Mesendoderm (in vitro differentiated cells): ENCODE measurements around the gene PI4KA.

Experiments
- DNase-seq: peaks from one replicate; pipeline ENCODE4 v3.0.0; 2013
- H2AK5ac ChIP-seq: 2 replicates; pipeline ENCODE4 v1.6.1; 2013; ENCODE audit warnings: low read length, inconsistent platforms
- H2BK120ac ChIP-seq: 2 replicates; pipeline ENCODE4 v1.6.1; 2013; ENCODE audit warnings: low read depth, mild to moderate bottlenecking, low read length, moderate library complexity, mixed read lengths
- H2BK15ac ChIP-seq: replicated peaks from 2 replicates; pipeline ENCODE4 v1.6.1; 2013; ENCODE audit warnings: low read depth, mild to moderate bottlenecking, moderate library complexity
- H2BK5ac ChIP-seq: 2 replicates; pipeline ENCODE4 v1.6.1; 2013; ENCODE audit warnings: low read length, inconsistent platforms
- H3K18ac ChIP-seq: 2 replicates; pipeline ENCODE4 v1.6.1; 2013; ENCODE audit warnings: mild to moderate bottlenecking, low read length, mixed read lengths
- H3K23ac ChIP-seq: one replicate; pipeline ENCODE4 v1.6.1; 2013; ENCODE audit warnings: low read length
- H3K27ac ChIP-seq: 2 replicates; pipeline ENCODE4 v1.5.1; 2013; ENCODE audit warnings: low read depth, mild to moderate bottlenecking, inconsistent platforms, low read length, moderate library complexity
- H3K27me3 ChIP-seq: 2 replicates; pipeline ENCODE4 v1.6.1; 2013; ENCODE audit warnings: low read length, control low read depth, mild to moderate bottlenecking, inconsistent platforms; ENCODE audit not compliant: insufficient read depth, poor library complexity
- H3K36me3 ChIP-seq: 2 replicates; pipeline ENCODE4 v1.6.1; 2013; ENCODE audit warnings: low read length, inconsistent platforms; ENCODE audit not compliant: control insufficient read depth, insufficient read depth
- H3K4ac ChIP-seq: one replicate; pipeline ENCODE4 v1.6.1; 2013; ENCODE audit warnings: low read depth, mild to moderate bottlenecking, low read length, moderate library complexity
- H3K4me1 ChIP-seq: 2 replicates; pipeline ENCODE4 v1.6.1; 2013; ENCODE audit warnings: low read depth, low read length, inconsistent platforms; ENCODE audit not compliant: control insufficient read depth
- H3K4me2 ChIP-seq: 2 replicates; pipeline ENCODE4 v1.6.1; 2013; ENCODE audit warnings: low read length
- H3K4me3 ChIP-seq: 2 replicates; pipeline ENCODE4 v1.5.1; 2013; ENCODE audit warnings: mild to moderate bottlenecking, low read length
- H3K56ac ChIP-seq: one replicate; pipeline ENCODE4 v1.6.1; 2013; ENCODE audit warnings: low read length
- H3K79me1 ChIP-seq: 2 replicates; pipeline ENCODE4 v1.6.1; 2013; ENCODE audit warnings: low read length, inconsistent platforms
- H3K79me2 ChIP-seq: 2 replicates; pipeline ENCODE4 v1.6.1; 2013; ENCODE audit warnings: mild to moderate bottlenecking, low read length; ENCODE audit not compliant: control insufficient read depth, insufficient read depth
- H3K9ac ChIP-seq: 2 replicates; pipeline ENCODE4 v1.6.1; 2013; ENCODE audit warnings: low read length, inconsistent platforms
- H4K5ac ChIP-seq: one replicate; pipeline ENCODE4 v1.6.1; 2013; ENCODE audit warnings: low read length
- H4K8ac ChIP-seq: one replicate; pipeline ENCODE4 v1.6.1; 2013; ENCODE audit warnings: low read depth, mild to moderate bottlenecking, control low read depth, low read length, moderate library complexity
- WGBS: extraction: QIAGEN DNeasy Blood & Tissue Kit; methylation state at CpG from one replicate; pipeline ENCODE4 v1.1.7; 2013; ENCODE audit warnings: low lambda C conversion rate, missing lambda C conversion rate; ENCODE audit not compliant: insufficient coverage; ENCODE audit errors: extremely low coverage; 5-methylcytosine and 5-hydroxymethylcytosine counted together

The PI4KA gene

GRCh38 chr22:20785415-20785814, 73.2 kb downstream of the PI4KA start:
- H3K27me3 ChIP-seq, result no peaks in the 10 kb centered on the region
- H3K79me2 ChIP-seq, result no peaks in the 10 kb centered on the region
- H2AK5ac ChIP-seq, result no peak overlapping the region
- H2BK120ac ChIP-seq, result no peak overlapping the region
- peak; percentile 42 for DNase-seq
- no peak overlapping the region for H3K27ac ChIP-seq
- no peaks in the 10 kb centered on the region for H3K36me3 ChIP-seq
- no peak overlapping the region for H3K4me3 ChIP-seq
- H3K4me2 ChIP-seq, result no peak overlapping the region
- WGBS, result no CpG with 5 or more reads among the region's 3 CpGs
- no peaks in the 10 kb centered on the region for H3K79me1 ChIP-seq
- H4K8ac ChIP-seq, result no peak overlapping the region
- no peak overlapping the region for H2BK5ac ChIP-seq
- H3K56ac ChIP-seq, result no peak overlapping the region
- H3K18ac ChIP-seq, result no peak overlapping the region
- H3K4me1 ChIP-seq, result peaks cover 4% of the 10 kb centered on the region
- H2BK15ac ChIP-seq, result no peak overlapping the region
- no peak overlapping the region for H3K9ac ChIP-seq
- H3K4ac ChIP-seq, result no peak overlapping the region
- no peak overlapping the region for H4K5ac ChIP-seq
- H3K23ac ChIP-seq, result no peak overlapping the region

- H3K27me3 ChIP-seq, result no peaks in the 10 kb centered on the region
- H3K9ac ChIP-seq, result no peak overlapping the region
- no peak overlapping the region for H3K27ac ChIP-seq
- no peak overlapping the region for H4K5ac ChIP-seq
- no peak overlapping the region for H3K23ac ChIP-seq
- no peaks in the 10 kb centered on the region for H3K79me1 ChIP-seq
- no peak overlapping the region for H4K8ac ChIP-seq
- DNase-seq, result peak; percentile 83
- no peaks in the 10 kb centered on the region for H3K79me2 ChIP-seq
- peaks cover 4% of the 10 kb centered on the region for H3K4me1 ChIP-seq
- H2BK5ac ChIP-seq, result no peak overlapping the region
- no peak overlapping the region for H2BK120ac ChIP-seq
- no peak overlapping the region for H2AK5ac ChIP-seq
- no peak overlapping the region for H3K4ac ChIP-seq
- no peak overlapping the region for H3K4me2 ChIP-seq
- H3K4me3 ChIP-seq, result no peak overlapping the region
- WGBS, result no CpG with 5 or more reads among the region's 14 CpGs
- H3K56ac ChIP-seq, result peak overlapping the region; percentile 31
- H3K18ac ChIP-seq, result no peak overlapping the region
- H2BK15ac ChIP-seq, result no peak overlapping the region
- H3K36me3 ChIP-seq, result no peaks in the 10 kb centered on the region
Observed at GRCh38 chr22:20783844-20784723, 74.5 kb downstream of the PI4KA start.

- no CpG with 5 or more reads among the region's 3 CpGs for WGBS
- DNase-seq, result no peak
- Histone ChIP-seq H3K36me3 (no peaks in the 10 kb centered on the region), H3K56ac (no peak overlapping the region), H2BK15ac (no peak overlapping the region), H2BK120ac (no peak overlapping the region), H3K4me1 (peaks cover 4% of the 10 kb centered on the region), H3K9ac (no peak overlapping the region), H3K79me1 (no peaks in the 10 kb centered on the region), H4K5ac (no peak overlapping the region), H3K4ac (no peak overlapping the region), H3K27ac (no peak overlapping the region), H3K23ac (no peak overlapping the region), H3K4me3 (no peak overlapping the region), H2AK5ac (no peak overlapping the region), H3K18ac (no peak overlapping the region), H2BK5ac (no peak overlapping the region), H3K4me2 (no peak overlapping the region), H3K79me2 (no peaks in the 10 kb centered on the region), H3K27me3 (no peaks in the 10 kb centered on the region), H4K8ac (no peak overlapping the region)
Observed at GRCh38 chr22:20783300-20783673, 75.3 kb downstream of the PI4KA start.

- Histone ChIP-seq H3K4me3 (no peak overlapping the region), H3K36me3 (no peaks in the 10 kb centered on the region)
- no peak for DNase-seq
Observed at GRCh38 chr22:20782596-20783299, 75.9 kb downstream of the PI4KA start.

GRCh38 chr22:20782083-20782482, 76.5 kb downstream of the PI4KA start:
- Histone ChIP-seq H3K23ac (no peak overlapping the region), H3K18ac (no peak overlapping the region), H4K5ac (no peak overlapping the region), H4K8ac (no peak overlapping the region), H3K4me3 (no peak overlapping the region), H3K36me3 (no peaks in the 10 kb centered on the region), H3K9ac (no peak overlapping the region), H3K27ac (no peak overlapping the region), H2BK5ac (no peak overlapping the region), H2AK5ac (no peak overlapping the region), H3K79me1 (no peaks in the 10 kb centered on the region), H3K4ac (no peak overlapping the region), H3K4me2 (no peak overlapping the region), H3K27me3 (no peaks in the 10 kb centered on the region), H3K4me1 (peaks cover 4% of the 10 kb centered on the region), H2BK15ac (no peak overlapping the region), H3K79me2 (no peaks in the 10 kb centered on the region), H2BK120ac (no peak overlapping the region), H3K56ac (no peak overlapping the region)
- DNase-seq, result no peak
- no CpG with 5 or more reads among the region's 4 CpGs for WGBS

More at GRCh38 chr22:20782596-20783299, 75.9 kb downstream of the PI4KA start:
- H4K8ac ChIP-seq, result no peak overlapping the region
- no peak overlapping the region for H2BK120ac ChIP-seq
- H3K27ac ChIP-seq, result no peak overlapping the region
- H3K79me2 ChIP-seq, result no peaks in the 10 kb centered on the region
- no peaks in the 10 kb centered on the region for H3K27me3 ChIP-seq
- H2BK5ac ChIP-seq, result no peak overlapping the region
- no peak overlapping the region for H3K4ac ChIP-seq
- no peak overlapping the region for H3K56ac ChIP-seq
- no peaks in the 10 kb centered on the region for H3K79me1 ChIP-seq
- H3K4me1 ChIP-seq, result peaks cover 4% of the 10 kb centered on the region
- no peak overlapping the region for H4K5ac ChIP-seq
- H2BK15ac ChIP-seq, result no peak overlapping the region
- H3K18ac ChIP-seq, result no peak overlapping the region
- no peak overlapping the region for H2AK5ac ChIP-seq
- H3K4me2 ChIP-seq, result no peak overlapping the region
- no peak overlapping the region for H3K23ac ChIP-seq
- no CpG with 5 or more reads among the region's 4 CpGs for WGBS
- no peak overlapping the region for H3K9ac ChIP-seq
